Brain microvascular endothelial cell (primary cell): ENCODE measurements around the gene NDUFB10.

Source experiments
- DNase-seq: peaks from one replicate; pipeline ENCODE4 v3.0.0-alpha.2; 2020
- H3K27ac ChIP-seq: fragments of 250-450 bp; sonication (Bioruptor Pico); 2 replicates; pipeline ENCODE4 v1.5.1; 2020; ENCODE audit warnings: mild to moderate bottlenecking, moderate library complexity
- H3K27me3 ChIP-seq: fragments of 250-450 bp; sonication (Bioruptor Pico); replicated peaks from 2 replicates; pipeline ENCODE4 v1.5.1; 2020; ENCODE audit warnings: mild to moderate bottlenecking
- H3K36me3 ChIP-seq: fragments of 250-450 bp; sonication (Bioruptor Pico); replicated peaks from 2 replicates; pipeline ENCODE4 v1.5.1; 2020; ENCODE audit warnings: mild to moderate bottlenecking
- H3K4me3 ChIP-seq: 2 replicates; pipeline ENCODE4 v1.5.1; 2011; ENCODE audit warnings: low read depth, mild to moderate bottlenecking, control low read depth, low read length, moderate library complexity
- in situ Hi-C: cut with HindIII; loops from 2 replicates; pipeline ENCODE4 v1.10.0; 2017; ENCODE audit warnings: low sequenced_read_pairs, low pct_ligation_motif_present
- TF ChIP-seq, protein P1 (sequence below): IDR thresholded peaks from 2 replicates; pipeline ENCODE4 v1.5.1; 2011; ENCODE audit warnings: low read depth, mild to moderate bottlenecking, moderate library complexity, low read length, control low read depth, inconsistent platforms; ENCODE audit errors: missing control alignments

The NDUFB10 gene

DNA sequence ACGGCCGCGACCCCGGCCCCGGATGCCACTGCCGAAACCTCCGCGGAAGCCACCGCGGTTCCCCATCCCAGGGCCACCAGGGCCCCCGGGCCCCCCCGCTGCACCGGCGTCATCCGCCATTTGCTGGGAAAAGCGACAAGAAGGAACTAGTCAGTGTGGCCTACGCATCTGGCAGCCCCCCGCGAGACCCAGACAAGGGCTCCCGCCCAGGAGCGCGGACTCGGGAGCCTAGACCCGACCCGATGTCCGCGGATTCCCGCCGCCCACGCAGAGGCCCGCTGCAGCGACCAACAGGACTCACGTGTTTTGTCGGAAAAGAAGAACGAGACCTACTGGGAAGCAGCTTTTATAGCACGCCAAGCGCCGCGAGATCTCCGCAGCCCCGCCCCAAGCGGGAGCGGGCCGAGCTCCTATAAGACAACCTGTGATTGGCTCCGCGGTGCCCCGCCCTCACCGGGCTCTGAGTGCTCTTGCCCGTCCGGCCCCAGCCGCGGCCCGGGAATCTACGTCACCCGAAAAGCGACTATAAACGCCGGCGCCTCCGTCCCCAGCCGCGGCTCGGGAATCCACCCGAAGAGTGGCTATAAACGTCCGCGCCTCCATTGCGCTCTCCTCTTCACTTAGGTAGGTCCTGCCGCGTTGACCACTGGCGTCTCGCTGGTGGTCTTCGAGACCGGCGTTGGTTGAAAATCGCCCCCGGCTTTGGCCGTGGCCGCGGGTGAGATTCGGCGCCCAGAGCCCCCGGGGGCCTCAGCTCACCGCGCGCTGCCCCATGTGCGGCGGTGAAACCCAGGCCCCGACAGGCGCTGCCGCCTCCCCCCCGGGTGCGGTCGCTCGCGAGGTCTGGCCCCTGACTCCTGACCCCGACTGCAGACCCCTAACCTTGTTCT, 5.4 kb downstream of the NDUFB10 start, which contains the start of gene RPS2:
TSS of gene RPS2 (minus strand) at position 321 of the 890 bp plus-strand sequence. CDS start at position 120, 201 bp downstream.
- H3K27ac ChIP-seq: peak within 1 kb of the TSS; percentile 88
- peak; percentile 99 for DNase-seq
- peaks cover 32% of the 10 kb centered on the region for H3K36me3 ChIP-seq
- H3K27me3 ChIP-seq: no peaks in the 10 kb centered on the region
- peak within 1 kb of the TSS; percentile 93 for H3K4me3 ChIP-seq
- in situ Hi-C loops: no loop called here
- TF ChIP-seq, protein P1, sequence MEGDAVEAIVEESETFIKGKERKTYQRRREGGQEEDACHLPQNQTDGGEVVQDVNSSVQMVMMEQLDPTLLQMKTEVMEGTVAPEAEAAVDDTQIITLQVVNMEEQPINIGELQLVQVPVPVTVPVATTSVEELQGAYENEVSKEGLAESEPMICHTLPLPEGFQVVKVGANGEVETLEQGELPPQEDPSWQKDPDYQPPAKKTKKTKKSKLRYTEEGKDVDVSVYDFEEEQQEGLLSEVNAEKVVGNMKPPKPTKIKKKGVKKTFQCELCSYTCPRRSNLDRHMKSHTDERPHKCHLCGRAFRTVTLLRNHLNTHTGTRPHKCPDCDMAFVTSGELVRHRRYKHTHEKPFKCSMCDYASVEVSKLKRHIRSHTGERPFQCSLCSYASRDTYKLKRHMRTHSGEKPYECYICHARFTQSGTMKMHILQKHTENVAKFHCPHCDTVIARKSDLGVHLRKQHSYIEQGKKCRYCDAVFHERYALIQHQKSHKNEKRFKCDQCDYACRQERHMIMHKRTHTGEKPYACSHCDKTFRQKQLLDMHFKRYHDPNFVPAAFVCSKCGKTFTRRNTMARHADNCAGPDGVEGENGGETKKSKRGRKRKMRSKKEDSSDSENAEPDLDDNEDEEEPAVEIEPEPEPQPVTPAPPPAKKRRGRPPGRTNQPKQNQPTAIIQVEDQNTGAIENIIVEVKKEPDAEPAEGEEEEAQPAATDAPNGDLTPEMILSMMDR: no peak

- in situ Hi-C loops: no loop called here
- Histone ChIP-seq H3K36me3 (peaks cover 32% of the 10 kb centered on the region), H3K4me3 (peak overlapping the region; percentile 93), H3K27me3 (no peaks in the 10 kb centered on the region), H3K27ac (peak overlapping the region; percentile 88)
- TF ChIP-seq, protein P1: no peak
- no peak for DNase-seq
Observed at GRCh38 chr16:1965396-1966001, 6.2 kb downstream of the NDUFB10 start.

- H3K4me3 ChIP-seq: peak within 1 kb of the TSS; percentile 93
- TF ChIP-seq, protein P1: no peak
- DNase-seq: no peak
- no peaks in the 10 kb centered on the region for H3K27me3 ChIP-seq
- no peak within 1 kb of the TSS for H3K27ac ChIP-seq
- H3K36me3 ChIP-seq: peaks cover 27% of the 10 kb centered on the region
- in situ Hi-C loops: no loop called here
Observed at GRCh38 chr16:1966460-1966859, 7.1 kb downstream of the NDUFB10 start, which contains the start of gene RNF151. Gene RNF151 (plus strand): TSS chr16:1966856. CDS start chr16:1966882, 26 bp downstream.

DNA sequence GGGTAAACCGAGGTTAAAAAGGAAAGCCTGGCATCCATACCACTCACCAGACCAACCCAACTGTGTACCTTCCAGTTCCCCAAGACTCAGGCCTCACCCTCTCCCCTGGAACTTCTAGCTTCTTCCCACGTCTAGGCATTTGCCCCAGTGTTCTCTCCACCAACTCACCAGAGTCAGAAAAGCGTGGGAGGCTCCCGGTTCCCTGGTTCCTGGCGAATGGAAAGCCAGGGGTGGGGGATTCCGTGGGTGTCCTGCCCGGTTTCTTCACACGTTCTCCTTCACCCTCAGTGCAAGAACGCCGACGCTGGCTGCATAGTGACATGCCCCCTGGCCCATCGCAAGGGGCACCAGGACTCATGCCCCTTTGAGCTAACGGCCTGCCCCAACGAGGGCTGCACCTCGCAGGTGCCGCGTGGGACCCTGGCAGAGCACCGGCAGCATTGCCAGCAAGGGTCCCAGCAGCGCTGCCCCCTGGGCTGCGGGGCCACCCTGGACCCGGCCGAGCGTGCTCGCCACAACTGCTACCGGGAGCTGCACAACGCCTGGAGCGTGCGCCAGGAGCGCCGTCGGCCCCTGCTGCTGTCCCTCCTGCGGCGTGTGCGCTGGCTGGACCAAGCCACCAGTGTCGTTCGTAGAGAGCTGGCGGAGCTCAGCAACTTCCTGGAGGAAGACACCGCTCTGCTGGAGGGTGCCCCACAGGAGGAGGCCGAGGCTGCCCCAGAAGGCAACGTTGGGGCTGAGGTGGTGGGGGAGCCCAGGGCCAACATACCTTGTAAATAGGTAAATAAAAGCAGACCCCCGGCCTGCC, 9.0 kb downstream of the NDUFB10 start:
- no peak for DNase-seq
- Histone ChIP-seq H3K27ac (no peak overlapping the region), H3K4me3 (no peak overlapping the region), H3K36me3 (peaks cover 9% of the 10 kb centered on the region), H3K27me3 (no peaks in the 10 kb centered on the region)
- TF ChIP-seq, protein P1: no peak
- in situ Hi-C loops: no loop called here

DNA sequence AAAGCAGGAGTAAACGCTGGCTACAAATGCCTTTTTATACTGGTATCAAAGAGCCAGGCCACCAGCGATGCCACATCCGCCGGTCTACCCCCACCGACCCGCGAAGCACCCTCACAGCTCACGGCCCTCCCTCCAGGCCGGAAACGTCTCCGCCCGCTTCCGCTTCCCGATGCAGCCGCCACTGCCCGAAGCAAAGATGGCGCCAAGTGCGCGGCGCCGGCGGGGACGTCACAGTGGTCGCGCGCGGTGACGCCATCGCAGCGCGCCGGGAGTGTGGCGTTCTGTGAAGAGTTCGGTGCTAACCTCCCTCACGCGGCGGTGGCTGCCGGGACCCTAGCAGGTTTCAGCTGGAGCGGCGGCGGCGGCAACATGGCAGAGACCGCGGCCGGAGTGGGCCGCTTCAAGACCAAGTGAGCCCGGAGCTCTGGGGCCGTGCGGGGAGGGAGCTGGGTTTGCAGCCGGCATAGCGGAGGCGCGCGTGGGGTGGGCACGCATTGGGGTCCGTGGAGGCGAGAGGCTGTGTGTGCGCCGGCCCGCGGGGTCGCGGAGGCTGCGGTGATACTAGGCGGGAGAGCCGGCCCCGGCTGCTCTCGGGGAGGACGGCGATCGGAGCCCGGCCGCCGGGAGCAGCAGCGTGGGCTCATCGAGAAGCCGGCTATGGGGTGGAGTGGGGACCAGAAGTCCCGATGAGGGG, 12.6 kb downstream of the NDUFB10 start, which contains the start of gene TBL3:
TSS of gene TBL3 (plus strand) at position 258 of the 694 bp plus-strand sequence. CDS start at position 370, 112 bp downstream.
- in situ Hi-C loops: no loop called here
- Histone ChIP-seq H3K27ac (peak within 1 kb of the TSS; percentile 78), H3K36me3 (peaks cover 29% of the 10 kb centered on the region), H3K27me3 (no peaks in the 10 kb centered on the region), H3K4me3 (peak within 1 kb of the TSS; percentile 91)
- TF ChIP-seq, protein P1: no peak
- DNase-seq: peak; percentile 87
